GM10847 (cell line): ENCODE data around the gene DNER.

Experiments
- POLR2A ChIP-seq: IDR thresholded peaks from 2 replicates; pipeline ENCODE4 v1.6.1; 2011; ENCODE audit not compliant: insufficient read length; ENCODE audit errors: extremely low read depth

The DNER gene

GRCh38 chr2:229463841-229464346 is 250.5 kb downstream of the DNER start:
- no peak for TF ChIP-seq POLR2A

GRCh38 chr2:229462112-229462511 is 252.2 kb downstream of the DNER start:
- no peak for TF ChIP-seq POLR2A

- TF ChIP-seq POLR2A = no peak
Observed at GRCh38 chr2:229456091-229456490, 258.3 kb downstream of the DNER start.

GRCh38 chr2:229454934-229455631 is 259.3 kb downstream of the DNER start:
- TF ChIP-seq POLR2A = no peak

- TF ChIP-seq POLR2A = no peak
Observed at GRCh38 chr2:229453230-229453629, 261.1 kb downstream of the DNER start.

- TF ChIP-seq POLR2A = no peak
Observed at GRCh38 chr2:229451852-229452251, 262.5 kb downstream of the DNER start.

- TF ChIP-seq POLR2A = no peak
Observed at GRCh38 chr2:229447227-229447626, 267.1 kb downstream of the DNER start.

- TF ChIP-seq POLR2A = no peak
Observed at GRCh38 chr2:229446350-229446749, 268.0 kb downstream of the DNER start.

GRCh38 chr2:229445501-229446211 is 268.7 kb downstream of the DNER start:
- no peak for TF ChIP-seq POLR2A

- no peak for TF ChIP-seq POLR2A
Observed at GRCh38 chr2:229445019-229445418, 269.3 kb downstream of the DNER start.

GRCh38 chr2:229443546-229444268 is 270.6 kb downstream of the DNER start:
- TF ChIP-seq POLR2A = no peak

GRCh38 chr2:229443141-229443540 is 271.2 kb downstream of the DNER start:
- TF ChIP-seq POLR2A = no peak

- TF ChIP-seq POLR2A = no peak
Observed at GRCh38 chr2:229438430-229439159, 275.8 kb downstream of the DNER start.

- no peak for TF ChIP-seq POLR2A
Observed at GRCh38 chr2:229437467-229437866, 276.9 kb downstream of the DNER start.

- no peak for TF ChIP-seq POLR2A
Observed at GRCh38 chr2:229434187-229434586, 280.2 kb downstream of the DNER start.
